ENCODE results near the gene ASIP.
"Not testable (repeated sequence)": the region's sequence is repeated elsewhere in the genome, so short reads cannot be mapped to it uniquely, and the experiment has no call there.

ASIP gene

GRCh38 chr20:34290471-34290870 is 49.2 kb downstream of the ASIP start:
- DNase-seq: no peak

- no peak for DNase-seq
Observed at GRCh38 chr20:34292496-34292895, 51.3 kb downstream of the ASIP start.

DNA sequence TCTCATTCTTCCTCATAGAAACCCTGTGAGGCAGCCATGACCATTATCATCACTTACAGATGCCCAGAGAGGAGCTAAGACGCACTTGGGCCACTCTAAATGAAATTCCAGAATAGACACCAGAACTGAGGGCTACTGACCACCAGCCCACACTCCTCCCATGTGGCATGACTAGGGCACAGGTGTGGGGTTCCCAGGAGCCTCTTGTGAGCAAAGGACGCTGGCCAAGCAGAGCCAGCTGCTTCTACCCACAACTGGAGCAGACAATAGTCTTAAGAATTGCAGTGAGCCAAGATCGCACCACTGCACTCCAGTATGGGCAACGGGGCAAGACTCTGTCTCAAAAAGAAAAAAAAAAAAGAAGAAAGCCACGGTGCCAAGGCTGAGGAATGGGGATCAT is 51.9 kb downstream of the ASIP start:
- no peak for DNase-seq

GRCh38 chr20:34293589-34293988 is 52.4 kb downstream of the ASIP start:
- DNase-seq: no peak

DNA sequence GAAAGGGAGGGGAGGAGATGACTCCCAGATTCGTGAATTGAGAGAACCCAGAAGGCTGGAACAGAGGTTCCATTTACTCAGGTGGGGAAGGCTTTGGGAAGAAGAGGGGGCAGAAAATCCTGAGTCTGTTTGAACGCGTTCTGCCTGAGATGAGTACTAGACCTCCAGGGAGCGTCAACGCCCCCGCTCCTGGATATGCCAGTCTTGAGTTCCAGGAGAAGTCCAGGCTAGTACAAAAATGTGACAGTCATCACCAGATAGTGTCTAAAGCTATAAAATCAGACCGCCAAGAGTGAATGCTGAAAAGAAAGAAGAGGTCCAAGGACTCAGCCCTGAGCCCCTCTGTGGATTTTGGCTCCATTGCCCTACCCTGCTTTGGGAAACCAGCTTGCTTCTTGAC is 53.3 kb downstream of the ASIP start:
- no peak for DNase-seq

DNA sequence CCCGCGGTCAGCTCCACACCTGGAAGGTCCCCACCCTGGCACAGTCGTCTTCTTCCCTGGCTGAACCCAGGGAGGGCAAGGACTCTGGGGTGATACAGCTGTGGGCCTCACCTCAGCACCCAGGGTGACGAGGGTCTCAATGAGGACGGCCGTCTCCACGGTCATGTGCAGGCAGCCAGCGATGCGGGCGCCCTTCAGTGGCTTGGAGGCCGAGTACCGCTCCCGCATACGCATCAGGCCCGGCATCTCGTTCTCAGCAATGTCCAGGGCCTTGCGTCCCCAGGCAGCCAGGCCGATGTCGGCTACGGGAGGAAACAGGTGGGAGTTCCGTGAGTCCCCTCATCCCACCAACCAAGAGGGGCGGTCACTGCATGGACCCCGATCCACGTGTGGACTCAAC is 54.1 kb downstream of the ASIP start:
- no peak for DNase-seq

DNA sequence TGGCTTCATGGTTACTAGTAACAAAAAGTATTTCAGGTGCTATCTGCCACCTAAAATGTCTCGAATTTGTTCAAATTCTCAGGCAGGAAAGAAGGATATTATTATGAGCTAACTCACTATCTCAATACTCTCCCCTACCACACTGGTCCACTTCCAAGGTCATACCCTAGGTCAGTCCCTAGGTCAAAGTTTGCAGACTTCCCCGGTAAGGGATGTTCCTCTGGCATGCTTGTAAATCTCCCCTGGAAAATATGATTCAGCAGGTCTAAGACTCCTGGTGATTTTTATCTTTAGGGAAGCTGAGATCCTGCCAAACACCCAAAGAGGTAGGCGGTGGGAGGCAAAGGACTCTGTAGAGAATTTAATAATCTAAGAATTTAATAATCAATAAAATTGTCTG is 55.2 kb downstream of the ASIP start:
- no peak for DNase-seq

- not testable (repeated sequence) for DNase-seq
Observed at GRCh38 chr20:34298294-34298784, 57.1 kb downstream of the ASIP start.

DNA sequence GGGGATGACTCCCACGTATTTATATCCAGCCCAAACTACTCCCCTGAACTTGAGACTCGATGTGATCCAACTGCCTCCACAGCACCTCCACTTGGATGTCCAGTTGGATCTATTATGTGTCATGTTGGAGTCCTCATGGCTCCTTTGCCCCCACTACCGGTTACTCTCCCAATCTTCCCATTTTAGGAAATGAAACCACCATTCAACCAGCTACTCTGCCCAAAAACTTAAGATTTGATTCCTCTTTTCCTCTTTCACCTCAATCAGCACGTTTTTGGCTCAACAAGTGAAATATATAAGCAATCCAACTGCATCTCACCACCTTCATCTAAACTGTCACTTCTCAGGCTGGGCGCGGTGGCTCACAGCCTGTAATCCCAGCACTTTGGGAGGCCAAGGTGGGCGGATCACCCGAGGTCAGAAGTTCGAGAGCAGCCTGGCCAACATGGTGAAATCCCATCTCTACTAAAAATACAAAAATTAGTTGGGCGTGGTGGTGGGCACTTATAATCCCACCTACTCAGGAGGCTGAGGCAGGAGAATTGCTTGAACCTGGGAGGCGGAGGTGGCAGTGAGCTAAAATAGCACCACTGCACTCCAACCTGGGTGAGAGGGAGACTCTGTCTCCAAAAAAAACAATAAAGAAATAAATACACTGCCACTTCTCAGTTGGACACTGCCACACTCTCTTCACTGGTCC is 58.5 kb downstream of the ASIP start:
- DNase-seq: no peak

GRCh38 chr20:34300256-34300806 is 59.1 kb downstream of the ASIP start:
- DNase-seq: no peak

DNA sequence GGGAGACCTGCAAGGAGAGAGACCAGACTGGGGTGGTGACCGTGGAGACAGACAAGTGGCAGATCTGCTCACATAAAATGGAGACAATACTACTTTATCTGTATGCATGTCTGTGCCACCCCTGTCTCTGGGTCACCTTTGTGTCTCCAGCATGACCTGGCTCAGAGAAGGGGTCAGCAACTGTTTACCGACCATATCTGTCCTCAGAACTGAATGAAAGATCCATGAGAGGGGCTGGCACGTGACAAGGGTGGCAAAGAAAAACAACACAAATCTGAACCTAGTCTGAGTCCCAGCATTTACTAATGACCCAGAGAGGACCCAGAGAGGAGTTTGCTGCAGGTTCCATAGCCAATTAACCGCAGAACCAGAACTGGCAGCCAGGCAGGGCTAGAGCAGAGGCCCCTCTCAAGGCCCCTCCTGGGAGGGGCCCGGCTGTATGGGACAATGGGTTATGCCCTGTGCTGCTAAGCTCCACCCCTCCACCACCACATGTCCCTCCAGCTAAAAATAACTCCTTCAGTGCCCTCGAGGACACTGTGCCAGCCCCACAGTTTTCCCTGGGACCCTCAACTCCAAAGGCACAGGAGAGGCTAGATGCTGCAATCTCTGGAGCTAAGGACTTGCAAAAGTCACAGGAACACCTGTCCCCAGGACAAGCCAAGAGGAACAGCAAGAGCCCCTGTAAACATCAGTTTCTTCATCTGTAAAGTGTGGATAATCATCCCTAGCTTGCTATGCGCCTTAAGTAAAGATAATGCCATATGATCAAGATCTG is 59.8 kb downstream of the ASIP start:
- DNase-seq: no peak

DNA sequence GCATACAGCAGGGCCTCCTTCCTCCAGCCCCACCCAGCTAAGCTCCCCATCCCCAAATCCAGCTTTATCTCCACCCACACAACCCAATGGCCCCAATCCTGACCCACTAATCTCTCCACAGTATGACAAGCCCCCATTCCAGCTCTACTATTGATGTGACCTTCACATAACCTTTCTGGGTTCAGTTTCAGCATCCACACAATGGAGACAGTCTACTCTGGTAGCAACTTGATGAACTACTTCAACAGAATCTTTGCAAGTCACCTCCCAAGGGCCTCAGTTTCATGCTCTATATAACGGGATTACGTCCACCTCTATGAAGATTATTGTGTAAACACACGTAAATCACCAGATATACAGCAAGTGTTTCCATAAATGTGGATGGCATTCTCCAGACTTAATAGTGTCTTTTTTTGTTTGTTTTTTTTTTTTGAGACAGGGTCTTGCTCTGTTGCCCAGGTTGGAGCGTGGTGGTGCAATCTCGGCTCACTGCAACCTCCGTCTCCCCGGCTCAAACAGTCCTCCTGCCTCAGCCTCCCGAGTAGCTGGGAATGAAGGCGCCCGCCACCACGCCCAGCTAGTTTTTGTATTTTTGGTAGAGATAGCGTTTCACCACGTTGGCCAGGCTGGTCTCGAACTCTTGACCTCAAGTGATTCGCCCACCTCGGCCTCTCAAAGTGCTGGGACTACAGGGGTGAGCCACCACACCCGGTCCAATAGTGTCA is 60.5 kb downstream of the ASIP start:
- no peak for DNase-seq

DNA sequence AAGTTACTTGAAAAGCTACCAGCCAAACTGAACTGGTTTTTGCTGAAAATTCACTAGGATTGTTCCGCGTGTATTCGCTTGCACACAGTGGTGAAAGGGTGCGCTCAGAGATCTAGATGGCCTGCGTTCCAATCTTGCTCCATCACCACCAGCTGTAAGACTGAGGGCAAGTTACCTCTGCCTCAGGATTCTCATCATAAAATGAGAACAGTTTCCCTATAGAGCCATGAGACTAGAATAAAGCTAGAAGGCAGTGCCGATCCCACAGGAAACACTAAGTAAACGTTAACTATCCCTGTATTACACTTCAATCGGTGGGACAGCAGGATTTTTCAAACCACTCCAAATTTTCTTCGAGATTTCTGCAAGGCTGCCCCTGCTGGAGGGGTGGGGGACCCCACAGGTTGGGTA is 61.1 kb downstream of the ASIP start:
- no peak for DNase-seq

- peak; percentile 91 for DNase-seq
Observed at GRCh38 chr20:34302723-34303533, 61.7 kb downstream of the ASIP start, which contains the start of gene AHCY. Gene AHCY, minus strand, starts transcription at chr20:34303355. Its CDS starts 85 bp downstream, at chr20:34303270.

GRCh38 chr20:34305333-34306230 is 64.4 kb downstream of the ASIP start:
- DNase-seq: no peak

GRCh38 chr20:34309691-34310090 is 68.5 kb downstream of the ASIP start:
- DNase-seq: no peak

DNA sequence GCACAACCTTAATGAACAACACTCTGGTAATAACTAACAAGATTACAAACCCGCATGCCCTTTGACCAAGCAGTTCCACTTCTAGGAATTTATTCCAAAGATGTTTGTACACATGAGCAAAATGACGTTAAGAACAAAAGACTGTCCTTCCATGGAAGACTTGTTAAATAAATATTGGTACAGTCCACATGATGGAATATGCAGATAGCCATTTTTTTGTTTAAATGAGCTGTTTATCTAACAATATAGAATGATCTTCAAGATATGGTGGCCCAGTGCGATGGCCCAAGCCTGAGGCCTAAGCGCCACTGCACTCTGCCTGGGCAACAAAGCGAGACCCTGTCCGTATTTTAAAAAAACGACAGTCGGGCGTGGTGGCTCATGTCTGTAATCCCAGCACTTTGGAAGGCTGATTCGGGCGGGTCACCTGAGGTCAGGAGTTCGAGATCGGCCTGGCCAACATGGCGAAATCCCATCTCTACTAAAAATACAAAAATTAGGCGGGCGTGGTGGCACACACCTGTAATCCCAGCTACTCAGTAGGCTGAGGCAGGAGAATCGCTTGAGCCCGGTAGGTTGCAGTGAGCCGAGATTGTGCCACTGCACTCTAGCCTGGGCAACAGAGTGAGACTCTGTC is 69.4 kb downstream of the ASIP start:
- no peak for DNase-seq

GRCh38 chr20:34311118-34312023 is 70.1 kb downstream of the ASIP start:
- no peak for DNase-seq

DNA sequence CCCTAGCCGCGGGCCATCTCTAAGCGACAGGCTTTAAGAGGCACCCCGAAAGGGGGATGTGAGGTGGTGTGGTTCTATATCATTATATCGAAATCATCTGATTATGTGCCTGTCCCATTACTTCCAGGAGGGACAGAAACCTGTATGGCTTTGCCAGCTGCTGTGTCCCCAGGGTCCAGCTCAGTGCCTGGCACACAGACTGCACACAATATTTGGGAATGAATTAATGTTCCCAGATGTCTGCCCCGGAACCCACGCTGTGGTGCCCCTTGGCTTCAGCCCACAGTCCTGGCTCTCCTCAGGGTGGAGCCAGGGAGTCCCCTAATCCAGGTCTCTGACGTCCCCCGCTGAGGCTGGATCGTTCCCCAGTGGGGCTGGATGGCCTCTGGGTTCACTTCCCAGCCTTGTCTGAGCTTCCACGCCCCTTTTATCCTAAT is 70.8 kb downstream of the ASIP start:
- no peak for DNase-seq
